Hepatocyte (in vitro differentiated cells): ENCODE results near the gene TSPEAR. TPM values are rescaled to one million over a fixed set of nuclear protein-coding genes. Genes with fewer than 3 reads are reported as not detected.

Experiments used
- DNase-seq: peaks from one replicate; pipeline ENCODE4 v3.0.0-alpha.2; 2016; ENCODE audit warnings: low spot score
- H2AFZ ChIP-seq: fragments of 200-600 bp; sonication (generic); 2 replicates; pipeline ENCODE4 v1.6.0; 2016; ENCODE audit warnings: antibody characterized with exemption, mild to moderate bottlenecking
- H3K27ac ChIP-seq: fragments of 200-600 bp; sonication (generic); 2 replicates; pipeline ENCODE4 v1.5.1; 2016; ENCODE audit warnings: mild to moderate bottlenecking
- H3K27me3 ChIP-seq: fragments of 200-600 bp; sonication (generic); 2 replicates; pipeline ENCODE4 v1.6.1; 2016
- H3K36me3 ChIP-seq: fragments of 200-600 bp; sonication (generic); replicated peaks from 2 replicates; pipeline ENCODE4 v1.5.1; 2016; ENCODE audit warnings: low read depth; ENCODE audit not compliant: insufficient read depth
- H3K4me1 ChIP-seq: fragments of 200-600 bp; sonication (generic); 2 replicates; pipeline ENCODE4 v1.5.1; 2016; ENCODE audit warnings: mild to moderate bottlenecking, moderate library complexity; ENCODE audit not compliant: insufficient read depth
- H3K4me2 ChIP-seq: fragments of 200-600 bp; sonication (generic); 2 replicates; pipeline ENCODE4 v1.6.0; 2016
- H3K4me3 ChIP-seq: fragments of 200-600 bp; sonication (generic); 2 replicates; pipeline ENCODE4 v1.5.1; 2016; ENCODE audit warnings: mild to moderate bottlenecking
- H3K79me2 ChIP-seq: fragments of 200-600 bp; sonication (generic); 2 replicates; pipeline ENCODE4 v1.6.0; 2017; ENCODE audit warnings: mild to moderate bottlenecking
- H3K9me2 ChIP-seq: fragments of 200-600 bp; sonication (generic); replicated peaks from 2 replicates; pipeline ENCODE4 v1.6.0; 2017; ENCODE audit warnings: mild to moderate bottlenecking; ENCODE audit not compliant: insufficient read depth
- H3K9me3 ChIP-seq: fragments of 200-600 bp; sonication (generic); 2 replicates; pipeline ENCODE4 v1.5.1; 2016; ENCODE audit warnings: low read depth, mild to moderate bottlenecking
- H4K20me1 ChIP-seq: fragments of 200-600 bp; sonication (generic); 2 replicates; pipeline ENCODE4 v1.6.0; 2016; ENCODE audit warnings: mild to moderate bottlenecking; ENCODE audit not compliant: insufficient read depth, poor library complexity, severe bottlenecking
- EZH2 ChIP-seq: fragments of 200-600 bp; sonication (generic); IDR thresholded peaks from 2 replicates; pipeline ENCODE4 v1.6.1; 2016; ENCODE audit warnings: antibody characterized with exemption, mild to moderate bottlenecking, borderline replicate concordance
- EZH2phosphoT487 ChIP-seq: fragments of 200-600 bp; sonication (generic); IDR thresholded peaks from one replicate; pipeline ENCODE4 v1.6.1; 2018; ENCODE audit warnings: antibody characterized with exemption, mild to moderate bottlenecking, low read depth, moderate library complexity; ENCODE audit not compliant: unreplicated experiment, severe bottlenecking
- WGBS: methylation state at CpG from one replicate; pipeline ENCODE4 v1.1.6; 2016; ENCODE audit warnings: low lambda C conversion rate; ENCODE audit errors: missing lambda C conversion rate; 5-methylcytosine and 5-hydroxymethylcytosine counted together
- polyA plus RNA-seq: library from polyadenylated mRNA; unstranded; fragments of >200 nt; fragmentation: Nextera tagmentation; extraction: Ambion mirVana; gene quantifications from 2 replicates; pipeline ENCODE4 v1.2.1, GENCODE V29; 2016
- total RNA-seq: library from RNA; depleted of rRNA; stranded (reverse); fragments of >200 nt; gene quantifications from 2 replicates; pipeline ENCODE4 v1.2.3, GENCODE V29; 2014
- TF ChIP-seq, protein P1 (sequence below): fragments of 200-600 bp; sonication (generic); IDR thresholded peaks from 2 replicates; pipeline ENCODE4 v1.5.1; 2016; ENCODE audit warnings: antibody characterized with exemption, mild to moderate bottlenecking; ENCODE audit not compliant: poor library complexity

The TSPEAR gene
- 0.16 TPM in 1 of 2 replicates, not detected in the other for total RNA-seq
- 0.35 and 0.66 TPM in 2 replicates for polyA plus RNA-seq

DNA sequence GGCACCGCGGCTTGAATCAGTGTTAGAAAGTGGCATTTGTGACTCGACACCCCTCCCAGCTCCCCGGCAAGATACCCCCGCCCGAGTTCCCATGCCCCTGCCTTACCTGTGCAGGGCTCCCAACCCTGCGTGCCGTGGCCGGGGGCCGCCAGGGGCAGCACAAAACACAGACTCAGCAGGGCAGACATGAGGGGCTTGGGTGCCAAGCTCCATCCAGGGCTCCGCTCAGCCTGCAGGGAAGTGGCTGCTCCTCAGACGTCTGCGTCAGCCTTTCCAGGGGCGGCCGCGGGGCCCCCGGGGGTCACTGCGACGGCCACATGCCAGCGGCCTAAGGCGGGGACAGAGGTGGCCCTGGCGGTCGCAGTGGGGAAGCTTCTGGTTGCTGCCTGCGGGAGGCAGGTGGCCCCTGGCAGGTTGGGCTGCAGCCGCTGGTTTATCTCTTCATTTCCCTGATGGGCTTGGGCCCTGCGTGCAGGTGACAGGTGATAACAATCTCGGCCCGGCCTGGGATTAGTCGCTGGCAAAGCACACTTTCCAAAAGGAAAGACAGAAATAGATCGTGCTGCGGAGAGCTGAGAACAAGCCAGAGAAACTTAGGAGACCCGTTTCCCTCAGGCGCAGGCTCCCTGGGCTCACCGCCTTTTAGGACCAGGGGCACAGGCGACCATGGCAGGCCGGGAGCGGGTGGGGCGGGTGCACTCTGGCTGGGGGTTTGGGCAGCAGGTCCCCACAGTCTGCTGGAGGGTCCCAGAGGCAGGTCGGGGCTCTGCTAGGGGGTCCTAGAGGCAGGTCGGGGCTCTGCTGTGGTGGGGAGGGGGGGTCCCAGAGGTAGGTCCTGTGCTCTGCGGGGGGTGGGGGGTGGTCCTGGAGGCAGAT, at the start of gene TSPEAR:
TSPEAR (minus strand) TSS at position 246 of the 876 bp plus-strand sequence; CDS start at position 188, 58 bp downstream.
- H3K4me1 ChIP-seq: peaks cover 24% of the 10 kb centered on the region
- no peaks in the 10 kb centered on the region for H3K9me3 ChIP-seq
- H3K36me3 ChIP-seq: no peaks in the 10 kb centered on the region
- H3K4me2 ChIP-seq: peak within 1 kb of the TSS; percentile 67
- H3K27me3 ChIP-seq: peaks cover 97% of the 10 kb centered on the region
- H3K4me3 ChIP-seq: no peak within 1 kb of the TSS
- H2AFZ ChIP-seq: no peak within 1 kb of the TSS
- peak; percentile 46 for DNase-seq
- TF ChIP-seq, protein P1, sequence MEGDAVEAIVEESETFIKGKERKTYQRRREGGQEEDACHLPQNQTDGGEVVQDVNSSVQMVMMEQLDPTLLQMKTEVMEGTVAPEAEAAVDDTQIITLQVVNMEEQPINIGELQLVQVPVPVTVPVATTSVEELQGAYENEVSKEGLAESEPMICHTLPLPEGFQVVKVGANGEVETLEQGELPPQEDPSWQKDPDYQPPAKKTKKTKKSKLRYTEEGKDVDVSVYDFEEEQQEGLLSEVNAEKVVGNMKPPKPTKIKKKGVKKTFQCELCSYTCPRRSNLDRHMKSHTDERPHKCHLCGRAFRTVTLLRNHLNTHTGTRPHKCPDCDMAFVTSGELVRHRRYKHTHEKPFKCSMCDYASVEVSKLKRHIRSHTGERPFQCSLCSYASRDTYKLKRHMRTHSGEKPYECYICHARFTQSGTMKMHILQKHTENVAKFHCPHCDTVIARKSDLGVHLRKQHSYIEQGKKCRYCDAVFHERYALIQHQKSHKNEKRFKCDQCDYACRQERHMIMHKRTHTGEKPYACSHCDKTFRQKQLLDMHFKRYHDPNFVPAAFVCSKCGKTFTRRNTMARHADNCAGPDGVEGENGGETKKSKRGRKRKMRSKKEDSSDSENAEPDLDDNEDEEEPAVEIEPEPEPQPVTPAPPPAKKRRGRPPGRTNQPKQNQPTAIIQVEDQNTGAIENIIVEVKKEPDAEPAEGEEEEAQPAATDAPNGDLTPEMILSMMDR: no peak
- TF ChIP-seq EZH2 (no peak), EZH2phosphoT487 (peak; percentile 44)
- no peaks in the 10 kb centered on the region for H3K9me2 ChIP-seq
- H3K27ac ChIP-seq: no peak within 1 kb of the TSS
- H3K79me2 ChIP-seq: no peaks in the 10 kb centered on the region
- no peaks in the 10 kb centered on the region for H4K20me1 ChIP-seq
- WGBS: 4% methylated on average over 37 of the region's 41 CpGs

DNA sequence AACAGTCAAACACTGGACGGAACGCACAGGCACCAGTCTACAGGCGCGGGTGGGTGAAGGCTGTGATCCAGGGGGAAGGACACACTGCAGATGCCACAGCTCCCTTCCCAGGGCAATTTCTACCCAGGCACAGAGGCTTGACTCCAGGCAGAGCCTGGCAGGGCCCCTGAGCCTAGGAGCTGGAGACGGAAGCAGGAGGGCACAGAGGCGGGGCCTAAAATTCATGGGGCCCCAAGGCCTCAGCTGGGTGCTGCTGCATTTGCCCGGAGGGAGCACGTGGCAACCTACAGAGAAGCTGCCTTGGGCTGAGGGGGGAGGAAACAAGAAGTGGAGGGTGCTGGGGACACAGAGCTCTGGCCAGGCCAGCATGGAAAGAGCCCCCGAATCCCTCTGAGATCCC, 49.0 kb upstream of the TSPEAR start:
- Histone ChIP-seq H3K27ac (no peak overlapping the region), H3K9me2 (no peaks in the 10 kb centered on the region), H3K4me3 (no peak overlapping the region), H3K4me2 (no peak overlapping the region), H3K79me2 (no peaks in the 10 kb centered on the region), H3K9me3 (no peaks in the 10 kb centered on the region), H2AFZ (no peak overlapping the region), H3K4me1 (no peaks in the 10 kb centered on the region), H3K36me3 (no peaks in the 10 kb centered on the region), H4K20me1 (no peaks in the 10 kb centered on the region), H3K27me3 (no peaks in the 10 kb centered on the region)
- TF ChIP-seq, protein P1: no peak
- WGBS: 81% methylated on average over 9 of the region's 9 CpGs
- DNase-seq: no peak

GRCh38 chr21:44759628-44760285, 48.4 kb upstream of the TSPEAR start:
- no peaks in the 10 kb centered on the region for H3K9me3 ChIP-seq
- no peak overlapping the region for H3K27ac ChIP-seq
- H4K20me1 ChIP-seq: no peaks in the 10 kb centered on the region
- TF ChIP-seq EZH2 (no peak), EZH2phosphoT487 (no peak)
- TF ChIP-seq, protein P1: no peak
- H3K4me1 ChIP-seq: no peaks in the 10 kb centered on the region
- no peaks in the 10 kb centered on the region for H3K79me2 ChIP-seq
- H3K36me3 ChIP-seq: no peaks in the 10 kb centered on the region
- DNase-seq: no peak
- no peaks in the 10 kb centered on the region for H3K27me3 ChIP-seq
- H3K9me2 ChIP-seq: no peaks in the 10 kb centered on the region
- no peak overlapping the region for H3K4me2 ChIP-seq
- no peak overlapping the region for H2AFZ ChIP-seq
- 95% methylated on average over 21 of the region's 22 CpGs for WGBS
- no peak overlapping the region for H3K4me3 ChIP-seq
